Mesothelial cell of epicardium (in vitro differentiated cells): ENCODE measurements around the gene FLYWCH2. TPM values are rescaled to one million over a fixed set of nuclear protein-coding genes. Genes with fewer than 3 reads are reported as not detected.

Experiments
- DNase-seq, 2 experiments: peaks; one replicate each; pipeline ENCODE4 v3.0.0; 2021; ENCODE audit warnings: low spot score in 2 of 2; ENCODE audit not compliant: unreplicated experiment in 2 of 2
- H3K27ac Mint-ChIP-seq: 2 replicates; pipeline ENCODE4 v1.8.0; 2021; ENCODE audit warnings: mixed read lengths
- H3K27me3 Mint-ChIP-seq: 2 replicates; pipeline ENCODE4 v1.8.0; 2021; ENCODE audit warnings: low read depth, mixed read lengths
- H3K36me3 Mint-ChIP-seq: 2 replicates; pipeline ENCODE4 v1.8.0; 2021; ENCODE audit warnings: mixed read lengths
- H3K4me1 Mint-ChIP-seq: 2 replicates; pipeline ENCODE4 v1.8.0; 2021; ENCODE audit warnings: mixed read lengths
- H3K4me3 Mint-ChIP-seq: 2 replicates; pipeline ENCODE4 v1.8.0; 2021; ENCODE audit warnings: mild to moderate bottlenecking, moderate library complexity, mixed read lengths
- H3K9me3 Mint-ChIP-seq: 2 replicates; pipeline ENCODE4 v1.8.0; 2021; ENCODE audit warnings: mixed read lengths
- CTCF ChIP-seq: fragments of 200-600 bp; sonication (generic); IDR thresholded peaks from one replicate; pipeline ENCODE4 v1.5.0; 2021; ENCODE audit warnings: antibody characterized with exemption; ENCODE audit not compliant: unreplicated experiment
- total RNA-seq: library from RNA; stranded (reverse); gene quantifications from 3 replicates; pipeline ENCODE4 v1.2.1, GENCODE V29; 2021

Gene FLYWCH2
- total RNA-seq, 1 donor from 2014 or later, result 28.6 TPM

- Mint-ChIP-seq H3K36me3 (no peaks in the 10 kb centered on the region), H3K27ac (no peak overlapping the region), H3K27me3 (peaks cover 40% of the 10 kb centered on the region), H3K9me3 (no peaks in the 10 kb centered on the region), H3K4me1 (peaks cover 6% of the 10 kb centered on the region), H3K4me3 (no peak overlapping the region)
- DNase-seq, result no peak
- no peak for TF ChIP-seq CTCF
Observed at GRCh38 chr16:2871926-2872325, 11.1 kb upstream of the FLYWCH2 start.

GRCh38 chr16:2874032-2874911 is 8.7 kb upstream of the FLYWCH2 start:
- TF ChIP-seq CTCF, result no peak
- Mint-ChIP-seq H3K9me3 (no peaks in the 10 kb centered on the region), H3K4me3 (no peak overlapping the region), H3K36me3 (no peaks in the 10 kb centered on the region), H3K27me3 (peaks cover 35% of the 10 kb centered on the region), H3K27ac (no peak overlapping the region), H3K4me1 (no peaks in the 10 kb centered on the region)
- no peak for DNase-seq

- Mint-ChIP-seq H3K9me3 (peaks cover 5% of the 10 kb centered on the region), H3K36me3 (no peaks in the 10 kb centered on the region), H3K27ac (no peak overlapping the region), H3K4me3 (no peak overlapping the region), H3K4me1 (no peaks in the 10 kb centered on the region), H3K27me3 (peaks cover 31% of the 10 kb centered on the region)
- DNase-seq, result peak in 1 of 2 experiments; percentile 64
- TF ChIP-seq CTCF, result peak; percentile 90
Observed at GRCh38 chr16:2874912-2875362, 8.1 kb upstream of the FLYWCH2 start.

GRCh38 chr16:2879854-2880508 is 3.0 kb upstream of the FLYWCH2 start:
- DNase-seq, result no peak
- peaks cover 5% of the 10 kb centered on the region for H3K9me3 Mint-ChIP-seq
- no peak for TF ChIP-seq CTCF
- no peak overlapping the region for H3K4me3 Mint-ChIP-seq
- no peaks in the 10 kb centered on the region for H3K36me3 Mint-ChIP-seq
- peaks cover 8% of the 10 kb centered on the region for H3K4me1 Mint-ChIP-seq
- peaks cover 13% of the 10 kb centered on the region for H3K27me3 Mint-ChIP-seq
- no peak overlapping the region for H3K27ac Mint-ChIP-seq

- peaks cover 5% of the 10 kb centered on the region for H3K9me3 Mint-ChIP-seq
- H3K4me1 Mint-ChIP-seq, result peaks cover 8% of the 10 kb centered on the region
- peaks cover 6% of the 10 kb centered on the region for H3K27me3 Mint-ChIP-seq
- H3K27ac Mint-ChIP-seq, result peak overlapping the region; percentile 98
- peak overlapping the region; percentile 88 for H3K4me3 Mint-ChIP-seq
- peaks cover 5% of the 10 kb centered on the region for H3K36me3 Mint-ChIP-seq
- no peak for TF ChIP-seq CTCF
- no peak for DNase-seq
Observed at GRCh38 chr16:2881783-2882649, 999 bp upstream of the FLYWCH2 start.
